Fibroblast of skin of abdomen (primary cell): ENCODE results near the gene ADCY5.

Source experiments
- DNase-seq: peaks from one replicate; pipeline ENCODE4 v3.0.0-alpha.2; 2013

ADCY5 gene

DNA sequence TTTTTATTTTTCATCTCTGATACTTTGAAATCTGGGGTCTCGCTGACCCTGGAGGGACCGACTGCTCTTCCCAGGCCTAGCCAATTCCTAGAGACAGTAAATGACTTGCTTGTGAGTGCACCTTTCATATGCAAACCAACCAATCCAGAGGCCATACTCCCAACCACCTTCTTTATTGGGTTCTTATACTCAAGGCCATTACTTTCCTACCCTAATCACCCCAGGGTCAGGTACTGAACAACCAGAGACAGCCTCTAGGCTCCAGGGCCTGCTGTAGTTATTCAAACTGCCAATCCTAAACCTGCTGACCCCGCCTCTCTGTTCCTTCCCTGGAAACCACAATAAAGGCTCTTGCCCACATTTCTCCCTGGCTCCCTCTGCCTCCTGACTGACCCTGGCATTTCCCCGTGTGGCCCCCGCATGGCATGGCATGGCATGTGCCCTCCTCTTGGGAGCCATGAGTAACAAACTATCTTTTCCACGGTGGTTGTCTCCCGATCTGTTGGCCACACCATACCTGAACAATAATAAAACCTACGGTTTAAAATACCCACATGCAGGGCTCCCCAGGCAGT is 42.9 kb downstream of the ADCY5 start:
- DNase-seq: no peak

DNA sequence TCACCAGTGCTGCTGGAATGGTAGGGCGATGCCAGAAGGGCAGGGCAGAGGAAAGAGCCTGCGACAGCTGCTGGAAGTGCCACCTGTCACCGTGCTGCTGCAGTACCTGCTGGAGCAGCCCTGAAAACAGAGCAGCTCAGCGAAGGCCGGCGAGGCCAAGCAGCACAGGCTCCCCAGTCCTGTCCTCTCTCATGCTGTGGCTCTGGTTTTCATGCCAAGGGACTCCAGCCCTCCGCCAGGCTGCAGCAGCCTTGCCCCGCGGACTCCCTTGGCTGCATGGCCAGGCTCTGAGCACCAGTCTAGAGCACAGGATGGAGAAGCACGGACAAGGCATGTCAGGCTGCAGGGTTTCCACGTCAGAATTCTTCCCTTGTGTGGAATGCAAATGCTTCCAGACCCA is 43.9 kb downstream of the ADCY5 start:
- DNase-seq: no peak

DNA sequence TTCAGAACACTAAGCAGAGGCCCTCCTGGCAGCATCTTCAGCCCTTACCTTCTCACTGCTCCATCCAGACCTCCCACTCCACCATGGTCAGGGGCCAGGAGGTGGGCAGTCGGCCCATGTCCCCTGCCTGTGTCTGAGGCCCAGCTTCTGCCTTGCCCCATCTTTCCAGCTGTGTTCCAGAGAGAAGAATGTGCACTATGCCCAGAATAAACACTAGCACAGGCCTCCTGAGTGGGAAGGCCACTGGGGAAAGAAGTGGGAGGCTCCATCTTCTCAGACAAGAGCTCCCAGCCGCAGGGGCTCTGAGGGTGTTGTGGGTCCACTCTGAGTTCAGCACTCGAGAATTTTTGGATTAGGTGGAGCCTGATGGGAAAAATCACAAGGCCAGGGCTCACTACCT is 44.5 kb downstream of the ADCY5 start:
- no peak for DNase-seq

DNA sequence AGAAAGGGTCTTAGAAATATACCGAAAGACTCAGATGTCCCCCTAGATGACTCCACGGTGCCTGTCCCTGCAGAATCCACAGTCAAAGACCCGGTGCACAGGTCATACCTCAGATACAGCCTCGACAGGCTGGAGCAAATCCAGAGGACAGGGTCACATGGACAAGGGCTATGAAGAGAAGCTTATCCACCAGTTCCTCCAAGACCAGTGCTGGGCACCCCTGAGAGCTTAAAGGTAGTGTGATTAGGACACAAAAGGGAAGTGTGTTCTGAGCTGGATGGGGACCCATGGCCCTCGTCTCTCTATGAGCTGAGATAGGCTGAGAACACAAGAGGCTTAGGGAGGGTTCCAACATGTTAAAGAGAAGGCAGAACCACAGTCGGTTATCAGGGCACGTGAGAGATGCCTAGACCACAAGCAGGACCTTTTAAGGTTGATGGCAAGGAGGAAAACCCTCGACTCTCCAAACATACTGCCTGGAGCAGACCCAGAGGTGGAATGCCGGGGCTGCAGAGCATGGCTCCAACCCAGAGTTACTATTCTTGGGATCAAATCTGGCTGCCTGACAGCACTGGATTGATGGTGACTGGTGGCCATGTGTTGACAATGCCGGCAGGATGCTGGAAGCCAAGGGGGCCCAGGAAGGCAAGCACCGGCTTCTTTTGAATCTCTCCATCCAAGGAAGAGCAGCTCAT is 46.9 kb downstream of the ADCY5 start:
- DNase-seq: no peak

DNA sequence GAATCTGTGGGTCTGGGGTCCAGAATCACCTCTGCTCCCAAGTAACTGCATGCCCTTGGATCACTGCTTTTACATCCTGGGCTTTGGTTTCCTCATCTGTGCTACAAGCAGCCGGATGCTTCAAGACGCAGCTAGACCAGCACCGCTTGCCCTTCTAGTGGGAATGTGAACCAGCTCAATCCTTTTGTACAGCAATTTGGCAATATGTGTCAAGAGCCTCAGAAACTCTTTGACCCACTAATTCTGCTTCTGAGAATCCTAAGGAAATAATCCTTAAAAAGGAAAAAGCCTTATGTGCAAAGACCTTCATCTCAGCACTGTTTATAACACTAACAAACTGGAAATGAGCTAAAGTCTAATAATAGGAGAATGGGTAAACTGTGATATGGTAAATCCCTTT is 48.7 kb downstream of the ADCY5 start:
- DNase-seq: no peak

DNA sequence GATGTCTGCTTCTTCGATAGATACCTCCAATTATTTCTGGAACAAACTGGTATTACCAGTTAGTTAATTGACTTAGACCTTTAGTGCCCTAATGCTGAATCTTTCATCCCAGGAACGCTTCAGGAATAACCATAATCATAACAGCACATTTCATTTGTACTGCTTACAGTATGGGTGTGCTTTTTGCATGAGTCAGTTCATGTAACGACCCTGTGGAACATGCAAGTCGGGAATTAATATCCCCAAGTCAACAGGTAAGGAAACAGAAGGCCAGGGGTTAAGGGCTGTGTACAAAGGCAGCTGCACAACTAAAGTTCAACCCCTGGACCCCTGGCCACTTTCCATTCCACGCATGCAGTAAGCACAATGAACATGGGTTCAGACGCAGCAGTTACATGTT is 49.2 kb downstream of the ADCY5 start:
- DNase-seq: no peak

DNA sequence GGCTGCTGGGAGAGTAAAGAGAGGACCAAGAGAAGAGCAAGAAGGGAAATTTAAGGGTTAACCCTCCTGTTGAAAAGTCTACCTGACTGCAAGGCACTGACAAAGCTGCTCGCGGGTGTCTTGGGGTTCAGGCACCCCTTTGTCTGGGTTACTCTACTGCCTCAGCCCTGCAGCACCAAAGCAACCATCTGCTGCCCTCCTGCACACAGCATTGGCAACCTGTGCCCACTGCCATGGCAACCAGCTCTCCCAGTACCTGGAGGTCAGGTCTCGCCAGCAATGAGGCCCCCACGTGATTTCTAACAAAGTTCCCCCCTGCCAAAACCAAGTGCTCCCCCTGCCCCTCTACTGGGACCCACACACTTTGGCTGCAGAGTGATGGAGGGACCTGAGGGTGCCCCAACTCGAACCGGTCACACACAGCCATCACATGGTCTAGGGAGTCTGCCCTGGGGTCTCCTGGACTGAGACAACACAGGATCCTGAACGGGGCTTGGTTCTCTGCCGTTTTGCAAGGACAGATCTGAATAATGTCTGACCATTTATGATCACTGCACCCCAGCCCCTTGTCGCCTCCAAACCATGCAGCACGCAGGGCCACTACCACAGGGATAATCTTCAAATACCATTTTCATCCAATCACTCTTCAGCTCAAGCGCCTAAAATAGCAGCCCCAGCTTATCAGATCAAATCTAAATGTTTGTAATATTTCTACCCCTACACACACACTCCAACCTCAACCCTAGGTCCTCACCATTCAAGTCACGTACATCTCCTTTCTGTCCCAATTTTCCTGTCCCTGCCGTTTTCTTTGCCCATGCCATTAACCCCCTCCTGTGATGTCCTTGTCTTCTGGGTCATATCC is 50.7 kb downstream of the ADCY5 start:
- DNase-seq: no peak

DNA sequence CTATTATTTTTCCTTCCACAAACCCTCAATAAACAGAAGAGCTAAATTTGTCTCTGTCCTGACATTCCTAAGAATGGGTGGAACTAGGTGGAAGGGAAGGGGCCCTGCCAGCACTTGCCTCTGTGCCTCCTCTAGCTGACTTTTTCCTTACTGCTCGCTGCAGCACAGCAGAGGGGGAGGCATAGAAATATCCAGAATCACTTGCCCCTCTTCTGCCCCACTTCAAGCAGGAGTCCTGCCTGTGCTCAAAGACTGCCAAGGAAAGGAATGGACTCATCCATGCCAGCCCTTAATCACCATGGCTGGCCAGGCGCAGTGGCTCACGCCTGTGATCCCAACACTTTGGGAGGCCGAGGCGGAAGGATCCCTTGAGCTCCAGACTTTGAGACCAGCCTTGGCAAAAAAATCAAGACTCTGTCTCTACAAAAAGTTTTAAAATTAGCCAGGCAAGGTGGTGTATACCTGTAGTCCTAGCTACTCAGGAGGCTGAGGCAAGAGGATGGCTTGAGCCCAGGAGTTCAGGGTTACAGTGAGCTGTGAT is 51.8 kb downstream of the ADCY5 start:
- DNase-seq: no peak

DNA sequence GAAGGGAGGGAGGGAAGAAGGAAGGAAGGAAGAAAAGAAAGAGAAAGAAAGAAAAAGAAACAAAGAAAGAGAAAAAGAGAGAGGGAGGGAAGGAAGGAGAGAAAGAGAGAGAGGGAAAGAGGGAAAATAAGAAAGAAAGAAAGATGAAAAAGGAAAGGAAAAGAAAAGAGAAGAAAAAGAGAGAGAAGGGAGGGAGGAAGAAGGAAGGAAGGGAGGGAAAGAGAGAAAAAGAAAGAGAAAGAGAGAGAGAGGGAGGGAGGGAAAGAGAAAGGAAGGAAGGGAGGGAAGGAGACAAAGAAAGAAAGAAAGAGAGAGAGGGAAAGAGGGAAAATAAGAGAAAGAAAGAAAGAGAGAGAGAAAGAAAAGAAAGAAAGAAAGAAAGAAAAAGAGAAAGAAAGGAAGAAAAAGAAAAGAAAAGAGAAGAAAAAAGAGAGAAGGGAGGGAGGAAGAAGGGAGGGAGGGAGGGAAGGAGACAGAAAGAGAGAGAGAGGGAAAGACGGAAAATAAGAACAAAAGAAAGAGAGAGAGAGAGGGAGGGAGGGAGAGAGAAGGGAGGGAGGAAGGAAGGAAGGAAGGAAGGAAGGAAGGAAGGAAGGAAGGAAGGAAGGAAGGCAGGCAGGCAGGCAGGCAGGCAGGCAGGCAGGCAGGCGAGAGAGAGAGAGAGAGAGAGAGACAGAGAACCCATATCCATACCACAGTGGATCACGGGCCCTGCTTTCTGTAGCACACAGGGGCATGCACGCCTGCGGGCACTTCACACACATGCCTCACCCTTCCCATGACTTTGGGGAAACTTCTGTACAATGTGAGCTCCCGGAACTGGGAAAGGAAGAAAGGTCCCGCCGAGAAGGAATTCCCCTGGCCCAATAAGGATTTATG is 52.5 kb downstream of the ADCY5 start:
- no peak for DNase-seq

DNA sequence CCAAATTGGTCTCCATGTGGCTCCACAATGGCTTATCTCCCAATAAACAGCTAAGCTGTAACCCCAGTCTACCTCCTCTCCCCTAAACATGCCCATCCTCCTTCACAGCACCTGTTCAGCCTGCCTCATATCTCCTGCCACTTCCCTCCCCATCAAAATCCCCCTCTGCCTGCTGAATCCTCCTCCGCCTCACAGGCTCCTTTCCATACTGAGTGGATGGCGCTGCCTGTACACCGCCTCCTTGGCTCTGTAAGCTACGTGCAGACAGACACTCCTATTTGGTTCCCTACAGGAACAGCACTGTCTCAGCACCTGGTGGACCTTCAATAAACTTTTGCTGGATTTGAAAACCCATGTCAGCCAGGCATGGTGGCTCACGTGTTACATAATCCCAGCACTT is 53.7 kb downstream of the ADCY5 start:
- no peak for DNase-seq

DNA sequence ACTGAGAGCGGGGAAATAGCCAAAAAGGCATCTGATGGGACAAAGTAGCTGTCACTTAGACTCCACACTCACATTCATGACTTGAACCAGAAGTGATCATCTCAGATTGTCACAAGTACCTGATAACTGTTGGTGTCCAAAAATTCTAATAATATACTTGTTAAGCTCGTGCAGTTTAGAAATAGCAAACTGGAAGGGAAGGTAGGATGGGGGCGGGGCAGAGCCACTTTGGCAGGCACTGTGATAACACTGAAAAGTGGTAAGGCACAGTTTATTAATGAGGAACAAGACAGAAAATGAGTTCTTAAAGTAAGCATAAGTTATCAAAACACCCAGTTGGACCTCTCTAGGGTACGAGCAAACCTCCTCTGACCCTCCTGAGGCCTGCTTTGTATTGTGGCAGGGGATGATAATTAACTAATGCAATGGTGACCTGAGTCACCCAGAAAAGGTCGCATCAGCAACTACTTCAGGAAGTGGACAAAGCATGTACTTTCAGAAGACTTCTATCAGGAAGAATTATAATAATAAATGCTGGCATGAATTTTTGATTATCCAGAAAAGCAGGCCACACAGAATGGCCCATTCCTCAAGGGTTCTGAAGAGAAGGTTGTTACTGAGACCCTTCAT is 54.4 kb downstream of the ADCY5 start:
- DNase-seq: no peak

DNA sequence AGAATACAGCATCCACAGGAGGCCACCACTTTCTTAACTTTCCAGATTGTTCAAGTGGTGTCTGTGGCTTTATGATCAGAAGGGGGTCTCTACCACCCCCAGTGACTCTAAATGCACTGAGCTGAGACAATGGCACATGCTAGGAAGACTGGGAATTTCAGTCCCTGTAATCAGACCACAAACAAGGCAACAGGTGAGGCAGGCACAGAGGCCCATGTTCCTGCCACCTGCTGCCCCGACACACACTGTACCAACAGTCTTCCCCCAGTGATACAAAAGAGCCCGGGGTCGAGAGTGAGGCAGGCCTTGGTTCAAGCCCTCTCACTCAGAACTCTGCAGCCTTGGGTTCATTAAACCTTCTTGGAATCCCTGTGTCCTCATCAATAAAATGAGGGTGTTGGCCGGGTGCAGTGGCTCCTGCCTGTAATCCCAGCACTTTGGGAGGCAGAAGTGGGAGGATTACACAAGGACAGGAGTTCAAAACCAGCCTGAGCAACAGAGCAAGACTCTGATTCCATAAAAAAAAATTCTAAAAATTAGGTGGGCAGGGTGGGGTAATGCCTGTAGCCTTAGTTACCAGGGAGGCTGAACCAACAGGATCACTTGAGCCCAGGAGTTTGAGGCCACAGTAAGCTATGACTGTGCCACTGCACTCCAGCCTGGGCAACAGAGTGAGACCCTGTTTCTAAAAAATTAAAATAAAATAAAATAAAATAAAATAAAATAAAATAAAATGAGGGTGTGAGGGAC is 55.8 kb downstream of the ADCY5 start:
- DNase-seq: peak; percentile 28

DNA sequence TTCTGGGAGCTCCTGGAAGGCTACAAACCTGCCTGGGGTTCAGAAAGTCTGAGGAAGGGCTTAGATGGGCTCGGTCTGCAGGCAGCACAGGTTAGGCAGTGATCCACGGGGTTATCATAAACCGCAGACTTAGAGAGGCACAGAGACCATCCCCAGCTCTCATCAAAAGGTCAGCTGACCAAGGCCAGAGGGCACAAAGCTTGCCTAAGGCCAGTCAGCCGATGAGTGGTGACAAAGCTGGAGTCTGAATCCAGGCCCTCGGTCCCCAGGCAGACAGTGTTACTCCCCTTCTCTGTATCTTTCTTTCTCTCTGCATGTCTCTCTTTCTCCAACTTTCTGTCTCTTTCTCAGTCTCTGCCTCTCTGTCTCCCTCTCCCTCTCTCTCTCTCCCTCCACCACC is 56.5 kb downstream of the ADCY5 start:
- DNase-seq: no peak

DNA sequence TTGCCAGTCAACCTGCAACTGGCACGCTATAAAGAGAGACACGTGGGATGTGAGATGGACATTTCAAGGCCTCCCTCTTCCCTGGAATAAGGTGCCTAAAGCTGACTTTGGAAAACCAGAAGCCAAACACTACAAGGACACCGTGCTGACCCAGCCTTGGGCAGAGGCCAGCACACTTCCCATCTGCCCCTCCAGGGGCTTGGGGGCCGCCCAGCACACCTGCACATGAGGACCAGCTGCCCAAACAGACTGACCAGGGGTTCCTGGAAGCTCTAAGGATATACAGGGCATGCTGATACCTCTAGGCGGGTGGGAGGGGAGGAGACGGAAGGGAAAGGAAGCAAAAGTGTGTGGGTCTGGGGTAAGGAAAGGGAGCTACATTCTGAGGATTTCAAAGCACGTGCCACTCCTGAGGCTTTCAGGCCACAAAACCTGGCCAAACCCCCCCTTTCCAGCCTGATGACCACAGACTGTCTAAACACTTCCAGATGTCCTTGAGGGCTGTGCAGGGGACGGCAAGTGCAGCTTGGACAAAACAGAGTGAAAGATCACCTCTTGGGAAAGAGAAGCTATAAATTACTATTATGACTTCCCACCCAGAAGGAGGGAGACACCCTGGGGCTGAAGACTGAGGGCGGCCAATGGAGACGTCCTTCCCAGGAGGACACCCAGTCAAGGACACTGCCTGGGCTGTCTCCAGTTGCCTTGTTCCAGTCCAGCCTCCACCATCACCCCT is 57.9 kb downstream of the ADCY5 start:
- DNase-seq: peak; percentile 22

DNA sequence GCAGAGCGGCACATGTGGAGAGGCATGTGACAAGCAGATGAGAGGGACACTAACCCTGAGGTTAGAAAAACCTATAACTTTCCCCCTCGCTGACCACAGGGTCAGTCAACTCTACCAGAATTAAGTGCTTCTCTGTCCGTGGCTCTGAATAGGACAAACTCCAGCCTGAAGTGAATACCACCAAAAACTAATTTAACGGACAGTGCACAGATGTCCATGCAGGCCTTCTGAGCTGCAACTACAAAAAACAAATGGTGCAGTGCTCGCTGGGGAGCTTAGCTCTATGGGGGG is 59.3 kb downstream of the ADCY5 start:
- no peak for DNase-seq

DNA sequence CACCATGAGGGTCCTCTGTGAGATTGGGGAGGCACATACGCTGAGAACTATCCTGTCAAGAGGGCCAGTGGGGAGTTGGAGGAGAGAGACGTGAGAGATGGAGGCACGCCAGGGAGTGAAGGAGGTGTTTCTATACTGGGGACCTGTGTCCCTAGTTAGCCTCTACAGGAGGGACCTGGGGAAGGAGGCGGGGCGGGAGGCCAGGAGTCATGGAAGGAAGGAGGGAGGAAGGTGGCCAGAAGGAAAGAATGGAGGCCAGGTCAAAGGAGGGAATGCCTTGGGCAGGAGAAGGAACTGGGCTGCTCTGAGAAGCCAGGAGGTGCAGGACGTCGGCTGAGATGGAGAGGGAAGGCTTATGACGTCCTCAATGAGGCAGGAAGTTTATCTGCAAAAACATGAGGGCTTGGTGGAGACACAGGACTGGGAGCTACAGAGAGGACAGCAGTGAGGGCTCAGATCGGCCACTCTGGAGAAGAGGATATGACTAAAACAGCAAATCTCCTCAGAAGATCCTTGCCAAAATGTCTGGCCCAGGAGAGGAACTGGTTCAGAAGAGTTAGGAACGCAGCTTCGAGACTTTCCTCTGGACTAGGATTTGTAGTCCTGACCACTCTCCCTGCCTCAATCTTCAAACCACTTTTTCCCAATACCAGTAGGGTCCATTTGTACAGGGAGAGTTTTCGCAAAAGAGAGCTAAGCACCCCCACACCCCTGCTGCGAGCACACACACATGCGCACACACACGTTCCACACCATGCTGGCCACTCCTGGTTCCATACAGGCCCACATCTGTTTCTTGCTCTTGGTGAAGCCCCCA is 59.9 kb downstream of the ADCY5 start:
- DNase-seq: no peak

DNA sequence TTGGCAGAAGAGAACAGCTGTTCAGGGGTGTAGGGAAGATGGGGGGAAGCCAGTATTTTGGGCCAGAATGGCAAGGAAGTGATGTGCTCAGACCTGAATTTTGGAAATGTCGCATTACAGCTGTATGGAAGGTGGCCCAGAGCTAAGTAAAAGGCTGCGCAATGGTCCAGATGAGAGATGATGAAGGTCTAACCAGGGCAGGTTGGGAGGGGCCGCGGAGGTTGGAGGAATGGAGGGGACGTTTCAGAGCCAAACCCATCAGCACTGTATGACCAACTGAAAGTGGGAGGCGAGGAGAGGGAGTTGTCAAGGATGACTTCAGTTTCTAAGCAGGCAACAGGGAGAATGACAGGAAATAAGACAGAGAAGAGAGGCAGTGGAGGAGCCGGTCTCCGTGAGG is 60.8 kb downstream of the ADCY5 start:
- no peak for DNase-seq

DNA sequence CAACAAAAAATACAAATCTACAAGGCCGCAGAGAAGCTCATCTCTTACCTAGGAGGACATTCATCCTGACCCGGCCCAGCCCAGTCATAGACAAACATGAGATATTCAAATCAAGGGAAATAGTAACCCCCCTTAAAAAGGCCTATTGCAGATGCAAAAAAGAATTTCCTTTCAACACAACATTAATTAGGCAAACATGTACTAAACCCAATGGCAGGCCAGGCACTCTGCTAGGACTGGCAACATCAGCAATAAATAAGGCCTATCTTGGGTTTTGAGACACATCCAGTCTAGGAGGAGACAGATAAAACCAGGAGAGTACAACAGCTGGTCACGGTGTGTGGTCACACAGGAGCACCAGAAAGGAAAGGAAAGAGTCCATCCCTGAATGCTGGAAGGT is 61.4 kb downstream of the ADCY5 start:
- no peak for DNase-seq

DNA sequence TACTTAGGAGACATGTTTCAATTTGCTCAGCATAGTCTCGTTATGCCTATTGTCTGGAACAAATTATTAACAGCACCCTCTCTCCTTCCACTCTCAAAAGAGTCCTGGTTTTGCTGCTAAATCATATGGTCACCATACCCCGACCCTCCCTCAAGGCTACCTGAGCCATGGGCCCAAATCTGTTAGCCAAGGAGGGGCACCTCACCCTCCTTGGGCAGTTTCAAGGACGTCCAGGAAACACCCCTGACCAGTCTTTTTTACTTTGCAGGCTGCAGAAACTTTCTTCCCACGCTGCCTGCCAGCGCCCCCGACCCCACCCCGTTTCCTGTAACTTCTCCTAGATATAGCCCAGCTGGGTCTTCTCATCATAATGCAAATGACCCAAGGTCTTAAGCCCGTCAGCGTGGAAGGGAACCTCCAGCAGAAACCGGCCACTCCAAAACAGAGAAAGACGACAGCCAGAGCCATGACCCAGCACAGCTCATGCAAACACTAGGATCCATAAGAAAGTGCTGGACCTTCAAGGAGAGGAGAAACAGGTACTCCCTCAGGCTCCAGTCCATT is 62.3 kb downstream of the ADCY5 start:
- no peak for DNase-seq

DNA sequence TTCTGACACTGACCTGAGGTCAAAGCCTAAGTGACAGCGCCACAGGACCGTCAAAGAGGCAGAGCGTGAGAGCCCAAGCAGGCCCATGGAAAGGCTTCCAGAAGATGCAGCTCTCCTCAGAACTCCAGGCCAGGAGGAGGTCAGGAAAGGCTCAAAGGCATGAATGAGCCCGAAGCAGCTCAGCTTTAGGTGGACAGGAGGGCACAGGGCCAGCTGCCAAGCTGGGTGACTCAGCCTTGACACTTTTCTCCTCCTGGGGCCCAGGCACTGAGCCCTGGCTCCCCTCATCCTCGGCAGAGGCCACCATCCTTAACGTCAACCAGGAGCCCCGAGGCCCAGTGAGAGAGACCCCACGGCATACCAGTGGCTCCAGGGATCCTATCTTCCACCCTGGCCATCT is 62.9 kb downstream of the ADCY5 start:
- DNase-seq: peak; percentile 10
